ENCODE data around the gene PDE5A. TPM values are rescaled to one million over a fixed set of nuclear protein-coding genes. Genes with fewer than 3 reads are reported as not detected.

Gene PDE5A
- polyA plus RNA-seq, 1 of the 3 experiments (the other 2 are of a cell fraction), result 6.4 TPM

DNA sequence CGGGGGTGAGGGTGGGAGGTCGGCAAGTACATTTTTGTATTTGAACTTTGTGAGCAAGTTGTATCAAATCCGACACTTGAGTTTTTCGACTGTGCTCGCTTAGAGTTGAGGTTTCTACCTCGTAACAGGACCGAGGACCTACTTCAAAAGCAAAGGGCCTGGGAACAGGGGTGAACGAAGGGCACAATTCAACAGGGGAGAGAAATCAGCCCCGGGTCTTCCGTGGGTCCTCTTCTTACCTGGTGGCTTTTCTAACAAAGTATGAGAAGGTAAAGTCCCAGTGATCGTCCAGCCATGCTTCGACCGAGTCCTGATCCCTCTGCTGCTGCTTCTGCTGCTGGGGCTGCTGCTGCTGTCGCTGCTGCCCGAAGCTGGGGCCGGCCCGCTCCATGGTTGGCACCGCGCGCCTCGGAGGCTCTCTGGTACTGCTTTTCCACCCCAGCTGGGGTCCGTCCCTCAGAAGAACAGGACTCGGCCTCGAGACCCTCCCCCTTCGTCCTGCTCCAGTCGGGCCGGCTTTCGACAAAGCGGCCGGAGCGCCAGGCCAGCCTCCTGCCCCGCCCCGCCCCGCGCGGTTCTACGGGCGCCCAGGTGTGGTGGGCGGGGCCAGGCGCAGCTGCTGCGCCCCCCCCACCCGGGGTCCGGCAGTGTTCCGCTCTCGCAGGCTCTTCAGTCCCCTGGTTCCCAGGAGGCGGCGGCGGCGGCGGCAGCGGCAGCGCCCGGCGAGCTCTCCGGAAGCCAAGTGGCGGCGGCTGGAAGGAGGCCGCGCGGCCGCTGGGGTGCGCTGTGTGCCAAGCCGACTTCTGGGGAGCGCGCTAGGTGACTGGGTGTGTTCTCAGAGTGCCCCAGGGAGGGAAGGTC is at the start of gene PDE5A (continued):
- TF ChIP-seq FOSL2 (IDR thresholded peaks at IDR 0.05; ENCODE audit: borderline replicate concordance, low read depth), result no peak
- no peak for TF ChIP-seq NFIC (IDR thresholded peaks at IDR 0.05; ENCODE audit: borderline replicate concordance)
- TF ChIP-seq TAF1 (IDR thresholded peaks at IDR 0.05; ENCODE audit: borderline replicate concordance, low read depth, low read length), result 0 out of 2 replicates have a peak, but pooled peaks have one; percentile 18
- TF ChIP-seq, protein P1, sequence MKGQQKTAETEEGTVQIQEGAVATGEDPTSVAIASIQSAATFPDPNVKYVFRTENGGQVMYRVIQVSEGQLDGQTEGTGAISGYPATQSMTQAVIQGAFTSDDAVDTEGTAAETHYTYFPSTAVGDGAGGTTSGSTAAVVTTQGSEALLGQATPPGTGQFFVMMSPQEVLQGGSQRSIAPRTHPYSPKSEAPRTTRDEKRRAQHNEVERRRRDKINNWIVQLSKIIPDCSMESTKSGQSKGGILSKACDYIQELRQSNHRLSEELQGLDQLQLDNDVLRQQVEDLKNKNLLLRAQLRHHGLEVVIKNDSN (IDR thresholded peaks at IDR 0.05; ENCODE audit: borderline replicate concordance, low read depth), result no peak
- TF ChIP-seq RXRA (IDR thresholded peaks at IDR 0.05; ENCODE audit: borderline replicate concordance, low read depth), result no peak
- 0 out of 2 replicates have a peak, but pooled peaks have one; percentile 8 for TF ChIP-seq TCF12 (IDR thresholded peaks at IDR 0.05)
- peak; percentile 74 for TF ChIP-seq SMC3 (IDR thresholded peaks at IDR 0.05; ENCODE audit: low read depth, low read length)
- TF ChIP-seq CHD2 (IDR thresholded peaks at IDR 0.05; ENCODE audit: low read length, partially characterized antibody), result no peak

DNA sequence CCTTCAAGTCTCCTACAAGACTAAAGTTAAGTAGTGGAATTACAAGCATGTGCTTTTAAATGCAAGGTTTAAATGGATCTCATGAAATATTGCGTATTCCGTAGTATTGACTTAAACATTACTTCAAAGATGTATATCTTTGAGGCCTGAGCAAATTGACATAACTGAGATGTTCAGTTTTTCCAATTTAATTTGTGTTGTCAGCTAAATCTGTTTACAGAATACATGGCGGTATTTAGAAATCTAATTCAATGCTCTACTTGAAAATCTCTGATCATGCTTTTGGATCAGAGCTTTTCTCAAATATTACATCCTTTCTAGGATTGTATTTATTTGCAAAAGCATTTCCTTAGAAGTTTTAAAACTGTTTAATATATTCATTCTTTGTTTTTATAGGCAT is 47.5 kb upstream of the PDE5A start:
- WGBS (ENCODE audit: low lambda C conversion rate), result 87% methylated on average over 3 of the region's 3 CpGs
- CTCF ChIA-PET, result interaction anchor here (1.4 to 1.6 kb wide), 3 partner anchors 9 to 49 kb away, joined by 3 to 7 read pairs (median 7); partner anchors contain the start of gene PDE5A

More for the DNA sequence above, 47.5 kb upstream of the PDE5A start:
- Histone ChIP-seq H3K9me2 (no peaks in the 10 kb centered on the region), H3K36me3 (replicated peaks in 1 of 2; ENCODE audit: control insufficient read depth in 1 of 2, insufficient read depth in 2 of 2, low read length in 1 of 2) (no peaks in the 10 kb centered on the region), H3K9me3 (no peaks in the 10 kb centered on the region), H3K4me2 (no peak overlapping the region), H3K27me3 (ENCODE audit: insufficient read depth) (no peaks in the 10 kb centered on the region), H3K27ac (ENCODE audit: low read depth in 2 of 2, low read length in 1 of 2) (no peak overlapping the region), H3K79me2 (ENCODE audit: insufficient read depth) (no peaks in the 10 kb centered on the region), H4K20me1 (ENCODE audit: insufficient read depth) (no peaks in the 10 kb centered on the region), H3K9ac (no peak overlapping the region), H3K4me1 (ENCODE audit: control insufficient read depth in 1 of 2, insufficient read depth in 2 of 2, low read depth in 1 of 2, low read length in 1 of 2) (no peaks in the 10 kb centered on the region; a peak in 1 of 4 replicates), H2AFZ (ENCODE audit: low read depth) (no peak overlapping the region), H3F3A (replicated peaks; ENCODE audit: insufficient read depth) (no peaks in the 10 kb centered on the region), H3K4me3 (ENCODE audit: low read depth in 2 of 2, low read length in 1 of 2) (no peak overlapping the region)
- POLR2A ChIA-PET, result no interaction called here
- TF ChIP-seq MXI1 (IDR thresholded peaks at IDR 0.05; ENCODE audit: low read depth, low read length) (no peak), RFX5 (IDR thresholded peaks at IDR 0.05; ENCODE audit: low read length) (no peak), RCOR1 (IDR thresholded peaks at IDR 0.05; ENCODE audit: low read length) (no peak), FOSL2 (IDR thresholded peaks at IDR 0.05; ENCODE audit: borderline replicate concordance, low read depth) (no peak), RXRA (IDR thresholded peaks at IDR 0.05; ENCODE audit: borderline replicate concordance, low read depth) (no peak), YY1 (IDR thresholded peaks at IDR 0.05; ENCODE audit: low read depth) (no peak), EZH2phosphoT487 (IDR thresholded peaks at IDR 0.05; ENCODE audit: borderline replicate concordance, low read depth) (no peak), JUND (IDR thresholded peaks at IDR 0.05) (no peak)
- TF ChIP-seq, protein P2, sequence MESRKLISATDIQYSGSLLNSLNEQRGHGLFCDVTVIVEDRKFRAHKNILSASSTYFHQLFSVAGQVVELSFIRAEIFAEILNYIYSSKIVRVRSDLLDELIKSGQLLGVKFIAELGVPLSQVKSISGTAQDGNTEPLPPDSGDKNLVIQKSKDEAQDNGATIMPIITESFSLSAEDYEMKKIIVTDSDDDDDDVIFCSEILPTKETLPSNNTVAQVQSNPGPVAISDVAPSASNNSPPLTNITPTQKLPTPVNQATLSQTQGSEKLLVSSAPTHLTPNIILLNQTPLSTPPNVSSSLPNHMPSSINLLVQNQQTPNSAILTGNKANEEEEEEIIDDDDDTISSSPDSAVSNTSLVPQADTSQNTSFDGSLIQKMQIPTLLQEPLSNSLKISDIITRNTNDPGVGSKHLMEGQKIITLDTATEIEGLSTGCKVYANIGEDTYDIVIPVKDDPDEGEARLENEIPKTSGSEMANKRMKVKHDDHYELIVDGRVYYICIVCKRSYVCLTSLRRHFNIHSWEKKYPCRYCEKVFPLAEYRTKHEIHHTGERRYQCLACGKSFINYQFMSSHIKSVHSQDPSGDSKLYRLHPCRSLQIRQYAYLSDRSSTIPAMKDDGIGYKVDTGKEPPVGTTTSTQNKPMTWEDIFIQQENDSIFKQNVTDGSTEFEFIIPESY (IDR thresholded peaks at IDR 0.05; ENCODE audit: borderline replicate concordance, low read depth), result no peak
- TF ChIP-seq, protein P1 (IDR thresholded peaks at IDR 0.05; ENCODE audit: borderline replicate concordance, low read depth), result no peak
- TF ChIP-seq, protein P3, sequence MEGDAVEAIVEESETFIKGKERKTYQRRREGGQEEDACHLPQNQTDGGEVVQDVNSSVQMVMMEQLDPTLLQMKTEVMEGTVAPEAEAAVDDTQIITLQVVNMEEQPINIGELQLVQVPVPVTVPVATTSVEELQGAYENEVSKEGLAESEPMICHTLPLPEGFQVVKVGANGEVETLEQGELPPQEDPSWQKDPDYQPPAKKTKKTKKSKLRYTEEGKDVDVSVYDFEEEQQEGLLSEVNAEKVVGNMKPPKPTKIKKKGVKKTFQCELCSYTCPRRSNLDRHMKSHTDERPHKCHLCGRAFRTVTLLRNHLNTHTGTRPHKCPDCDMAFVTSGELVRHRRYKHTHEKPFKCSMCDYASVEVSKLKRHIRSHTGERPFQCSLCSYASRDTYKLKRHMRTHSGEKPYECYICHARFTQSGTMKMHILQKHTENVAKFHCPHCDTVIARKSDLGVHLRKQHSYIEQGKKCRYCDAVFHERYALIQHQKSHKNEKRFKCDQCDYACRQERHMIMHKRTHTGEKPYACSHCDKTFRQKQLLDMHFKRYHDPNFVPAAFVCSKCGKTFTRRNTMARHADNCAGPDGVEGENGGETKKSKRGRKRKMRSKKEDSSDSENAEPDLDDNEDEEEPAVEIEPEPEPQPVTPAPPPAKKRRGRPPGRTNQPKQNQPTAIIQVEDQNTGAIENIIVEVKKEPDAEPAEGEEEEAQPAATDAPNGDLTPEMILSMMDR (IDR thresholded peaks at IDR 0.05), result no peak
- DNase-seq, result no peak

Data from SK-N-SH (cell line).